HEK293 (cell line): Measurements from ENCODE around the gene ABTB2.
"Not testable (repeated sequence)": the region's sequence is repeated elsewhere in the genome, so short reads cannot be mapped to it uniquely, and the experiment has no call there.

Source experiments
- ZBTB1 ChIP-seq: fragments of 450-650 bp; formaldehyde crosslinking; IDR thresholded peaks from 2 replicates; pipeline ENCODE4 v1.5.1; 2016; ENCODE audit warnings: missing biosample characterization, missing genetic modification characterization
- ZFP3 ChIP-seq: fragments of 450-650 bp; formaldehyde crosslinking; IDR thresholded peaks from 2 replicates; pipeline ENCODE4 v1.5.1; 2016; ENCODE audit warnings: low read depth, missing biosample characterization, missing genetic modification characterization
- ZNF133 ChIP-seq: fragments of 450-650 bp; formaldehyde crosslinking; IDR thresholded peaks from 2 replicates; pipeline ENCODE4 v1.5.1; 2016; ENCODE audit warnings: missing biosample characterization, missing genetic modification characterization
- ZNF266 ChIP-seq: fragments of 450-650 bp; formaldehyde crosslinking; IDR thresholded peaks from 2 replicates; pipeline ENCODE4 v1.5.1; 2016; ENCODE audit warnings: missing biosample characterization, missing genetic modification characterization, low read depth
- ZNF274 ChIP-seq, 2 experiments: fragments of 200-500 bp in 1 of 2; fragments of 450-650 bp in 1 of 2; sonication (Bioruptor generic) in 1 of 2; formaldehyde crosslinking in 1 of 2; IDR thresholded peaks; 2 replicates each; pipeline versions ENCODE4 v1.5.1 to v1.6.1; 2014 to 2016; ENCODE audit warnings: borderline replicate concordance in 1 of 2, inconsistent platforms in 1 of 2, low read length in 1 of 2, missing biosample characterization in 1 of 2, missing genetic modification characterization in 1 of 2
- ZNF426 ChIP-seq: fragments of 450-650 bp; formaldehyde crosslinking; IDR thresholded peaks from 2 replicates; pipeline ENCODE4 v1.5.1; 2017; ENCODE audit warnings: missing biosample characterization, missing genetic modification characterization, mild to moderate bottlenecking, inconsistent platforms, moderate library complexity
- ZNF473 ChIP-seq: fragments of 450-650 bp; formaldehyde crosslinking; IDR thresholded peaks from 2 replicates; pipeline ENCODE4 v1.5.1; 2017; ENCODE audit warnings: missing biosample characterization, missing genetic modification characterization
- ZNF670 ChIP-seq: fragments of 450-650 bp; formaldehyde crosslinking; IDR thresholded peaks from 2 replicates; pipeline ENCODE4 v1.5.1; 2016; ENCODE audit warnings: missing biosample characterization, missing genetic modification characterization, low read depth
- ZNF768 ChIP-seq: fragments of 450-650 bp; formaldehyde crosslinking; IDR thresholded peaks from 2 replicates; pipeline ENCODE4 v1.5.1; 2018; ENCODE audit warnings: missing biosample characterization, mild to moderate bottlenecking, missing genetic modification characterization
- TF ChIP-seq, protein P1 (sequence below): fragments of 450-650 bp; formaldehyde crosslinking; conservative IDR thresholded peaks from 2 replicates; pipeline ENCODE4 v1.5.1; 2016; ENCODE audit warnings: low read depth, missing biosample characterization, missing genetic modification characterization
- TF ChIP-seq, protein P2 (sequence below): fragments of 450-650 bp; formaldehyde crosslinking; IDR thresholded peaks from 2 replicates; pipeline ENCODE4 v1.5.1; 2017; ENCODE audit warnings: missing biosample characterization, missing genetic modification characterization
- TF ChIP-seq, protein P3 (sequence below): fragments of 450-650 bp; formaldehyde crosslinking; IDR thresholded peaks from 2 replicates; pipeline ENCODE4 v1.5.1; 2016; ENCODE audit warnings: missing biosample characterization, missing genetic modification characterization, low read depth
- TF ChIP-seq, protein P4 (sequence below): fragments of 450-650 bp; formaldehyde crosslinking; IDR thresholded peaks from 2 replicates; pipeline ENCODE4 v1.5.1; 2016; ENCODE audit warnings: missing biosample characterization, missing genetic modification characterization

DNA sequence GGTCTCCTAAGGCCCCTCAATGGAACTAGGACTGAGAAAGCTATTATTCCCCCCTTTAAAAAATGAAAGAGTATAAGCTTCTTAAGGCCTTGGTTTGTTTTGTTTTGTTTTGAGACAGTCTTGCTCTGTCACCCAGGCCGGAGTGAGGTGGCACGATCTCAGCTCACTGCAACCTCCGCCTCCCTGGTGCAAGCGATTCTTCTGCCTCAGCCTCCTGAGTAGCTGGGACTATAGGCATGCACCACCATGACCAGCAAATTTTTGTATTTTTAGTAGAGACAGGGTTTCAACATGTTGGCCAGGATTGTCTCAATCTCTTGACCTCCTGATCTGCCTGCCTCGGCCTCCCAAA, 177.0 kb downstream of the ABTB2 start:
- not testable (repeated sequence) for TF ChIP-seq ZNF473 (tag by site-specific recombination); ZFP3 (tag by site-specific recombination); ZNF133 (tag by site-specific recombination); ZNF426 (tag by site-specific recombination); ZBTB1; ZNF274 (IDR thresholded peaks at IDR 0.05; ENCODE audit: low read length); ZNF274 (tag by site-specific recombination; IDR thresholded peaks at IDR 0.05; ENCODE audit: borderline replicate concordance); ZNF266; ZNF768; ZNF670
- TF ChIP-seq, protein P1, sequence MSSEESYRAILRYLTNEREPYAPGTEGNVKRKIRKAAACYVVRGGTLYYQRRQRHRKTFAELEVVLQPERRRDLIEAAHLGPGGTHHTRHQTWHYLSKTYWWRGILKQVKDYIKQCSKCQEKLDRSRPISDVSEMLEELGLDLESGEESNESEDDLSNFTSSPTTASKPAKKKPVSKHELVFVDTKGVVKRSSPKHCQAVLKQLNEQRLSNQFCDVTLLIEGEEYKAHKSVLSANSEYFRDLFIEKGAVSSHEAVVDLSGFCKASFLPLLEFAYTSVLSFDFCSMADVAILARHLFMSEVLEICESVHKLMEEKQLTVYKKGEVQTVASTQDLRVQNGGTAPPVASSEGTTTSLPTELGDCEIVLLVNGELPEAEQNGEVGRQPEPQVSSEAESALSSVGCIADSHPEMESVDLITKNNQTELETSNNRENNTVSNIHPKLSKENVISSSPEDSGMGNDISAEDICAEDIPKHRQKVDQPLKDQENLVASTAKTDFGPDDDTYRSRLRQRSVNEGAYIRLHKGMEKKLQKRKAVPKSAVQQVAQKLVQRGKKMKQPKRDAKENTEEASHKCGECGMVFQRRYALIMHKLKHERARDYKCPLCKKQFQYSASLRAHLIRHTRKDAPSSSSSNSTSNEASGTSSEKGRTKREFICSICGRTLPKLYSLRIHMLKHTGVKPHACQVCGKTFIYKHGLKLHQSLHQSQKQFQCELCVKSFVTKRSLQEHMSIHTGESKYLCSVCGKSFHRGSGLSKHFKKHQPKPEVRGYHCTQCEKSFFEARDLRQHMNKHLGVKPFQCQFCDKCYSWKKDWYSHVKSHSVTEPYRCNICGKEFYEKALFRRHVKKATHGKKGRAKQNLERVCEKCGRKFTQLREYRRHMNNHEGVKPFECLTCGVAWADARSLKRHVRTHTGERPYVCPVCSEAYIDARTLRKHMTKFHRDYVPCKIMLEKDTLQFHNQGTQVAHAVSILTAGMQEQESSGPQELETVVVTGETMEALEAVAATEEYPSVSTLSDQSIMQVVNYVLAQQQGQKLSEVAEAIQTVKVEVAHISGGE (tag by site-specific recombination) = not testable (repeated sequence)
- TF ChIP-seq, protein P2, sequence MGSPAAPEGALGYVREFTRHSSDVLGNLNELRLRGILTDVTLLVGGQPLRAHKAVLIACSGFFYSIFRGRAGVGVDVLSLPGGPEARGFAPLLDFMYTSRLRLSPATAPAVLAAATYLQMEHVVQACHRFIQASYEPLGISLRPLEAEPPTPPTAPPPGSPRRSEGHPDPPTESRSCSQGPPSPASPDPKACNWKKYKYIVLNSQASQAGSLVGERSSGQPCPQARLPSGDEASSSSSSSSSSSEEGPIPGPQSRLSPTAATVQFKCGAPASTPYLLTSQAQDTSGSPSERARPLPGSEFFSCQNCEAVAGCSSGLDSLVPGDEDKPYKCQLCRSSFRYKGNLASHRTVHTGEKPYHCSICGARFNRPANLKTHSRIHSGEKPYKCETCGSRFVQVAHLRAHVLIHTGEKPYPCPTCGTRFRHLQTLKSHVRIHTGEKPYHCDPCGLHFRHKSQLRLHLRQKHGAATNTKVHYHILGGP (tag by site-specific recombination) = not testable (repeated sequence)
- TF ChIP-seq, protein P3, sequence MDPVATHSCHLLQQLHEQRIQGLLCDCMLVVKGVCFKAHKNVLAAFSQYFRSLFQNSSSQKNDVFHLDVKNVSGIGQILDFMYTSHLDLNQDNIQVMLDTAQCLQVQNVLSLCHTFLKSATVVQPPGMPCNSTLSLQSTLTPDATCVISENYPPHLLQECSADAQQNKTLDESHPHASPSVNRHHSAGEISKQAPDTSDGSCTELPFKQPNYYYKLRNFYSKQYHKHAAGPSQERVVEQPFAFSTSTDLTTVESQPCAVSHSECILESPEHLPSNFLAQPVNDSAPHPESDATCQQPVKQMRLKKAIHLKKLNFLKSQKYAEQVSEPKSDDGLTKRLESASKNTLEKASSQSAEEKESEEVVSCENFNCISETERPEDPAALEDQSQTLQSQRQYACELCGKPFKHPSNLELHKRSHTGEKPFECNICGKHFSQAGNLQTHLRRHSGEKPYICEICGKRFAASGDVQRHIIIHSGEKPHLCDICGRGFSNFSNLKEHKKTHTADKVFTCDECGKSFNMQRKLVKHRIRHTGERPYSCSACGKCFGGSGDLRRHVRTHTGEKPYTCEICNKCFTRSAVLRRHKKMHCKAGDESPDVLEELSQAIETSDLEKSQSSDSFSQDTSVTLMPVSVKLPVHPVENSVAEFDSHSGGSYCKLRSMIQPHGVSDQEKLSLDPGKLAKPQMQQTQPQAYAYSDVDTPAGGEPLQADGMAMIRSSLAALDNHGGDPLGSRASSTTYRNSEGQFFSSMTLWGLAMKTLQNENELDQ (tag by site-specific recombination) = not testable (repeated sequence)
- TF ChIP-seq, protein P4, sequence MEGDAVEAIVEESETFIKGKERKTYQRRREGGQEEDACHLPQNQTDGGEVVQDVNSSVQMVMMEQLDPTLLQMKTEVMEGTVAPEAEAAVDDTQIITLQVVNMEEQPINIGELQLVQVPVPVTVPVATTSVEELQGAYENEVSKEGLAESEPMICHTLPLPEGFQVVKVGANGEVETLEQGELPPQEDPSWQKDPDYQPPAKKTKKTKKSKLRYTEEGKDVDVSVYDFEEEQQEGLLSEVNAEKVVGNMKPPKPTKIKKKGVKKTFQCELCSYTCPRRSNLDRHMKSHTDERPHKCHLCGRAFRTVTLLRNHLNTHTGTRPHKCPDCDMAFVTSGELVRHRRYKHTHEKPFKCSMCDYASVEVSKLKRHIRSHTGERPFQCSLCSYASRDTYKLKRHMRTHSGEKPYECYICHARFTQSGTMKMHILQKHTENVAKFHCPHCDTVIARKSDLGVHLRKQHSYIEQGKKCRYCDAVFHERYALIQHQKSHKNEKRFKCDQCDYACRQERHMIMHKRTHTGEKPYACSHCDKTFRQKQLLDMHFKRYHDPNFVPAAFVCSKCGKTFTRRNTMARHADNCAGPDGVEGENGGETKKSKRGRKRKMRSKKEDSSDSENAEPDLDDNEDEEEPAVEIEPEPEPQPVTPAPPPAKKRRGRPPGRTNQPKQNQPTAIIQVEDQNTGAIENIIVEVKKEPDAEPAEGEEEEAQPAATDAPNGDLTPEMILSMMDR (tag by site-specific recombination) = not testable (repeated sequence)
